Psoas muscle (tissue), 8 donors: Measurements from ENCODE around the gene SIGLEC1. TPM values are rescaled to one million over a fixed set of nuclear protein-coding genes. Genes with fewer than 3 reads are reported as not detected.

Source experiments
- ATAC-seq, 4 donors: fragments of 200-7000 bp; cut with Tn5 transposase; one replicate each; pipeline ENCODE4 v1.9.1; 2020; ENCODE audit warnings: moderate library complexity in 3 of 4, mild to moderate bottlenecking in 2 of 4
- DNase-seq, 2 donors: peaks; one replicate each; pipeline ENCODE4 v3.0.0-alpha.2; 2020
- H3K27ac ChIP-seq: fragments of 200-600 bp; one replicate; pipeline ENCODE4 v1.8.0; 2022
- H3K27me3 ChIP-seq, 3 donors: fragments of 200-600 bp in 1 of 3; one replicate each; pipeline versions ENCODE4 v1.6.1 to v1.8.0; 2013 to 2022; ENCODE audit warnings: low read length in 2 of 3, mild to moderate bottlenecking in 2 of 3, moderate library complexity in 1 of 3; ENCODE audit not compliant: insufficient read depth in 3 of 3
- H3K36me3 ChIP-seq, 2 donors: fragments of 200-600 bp in 1 of 2; one replicate each; pipeline versions ENCODE4 v1.6.1 to v1.8.0; 2013 to 2022; ENCODE audit warnings: low read depth in 1 of 2, mild to moderate bottlenecking in 1 of 2, moderate library complexity in 1 of 2; ENCODE audit not compliant: insufficient read depth in 1 of 2
- H3K4me1 ChIP-seq: fragments of 200-600 bp; one replicate; pipeline ENCODE4 v1.8.0; 2022
- H3K4me3 ChIP-seq: fragments of 200-600 bp; one replicate; pipeline ENCODE4 v1.8.0; 2022; ENCODE audit warnings: mild to moderate bottlenecking
- H3K9me3 ChIP-seq: fragments of 200-600 bp; one replicate; pipeline ENCODE4 v1.8.0; 2022
- WGBS, 3 donors: extraction: QIAGEN DNeasy Blood & Tissue Kit; methylation state at CpG; one replicate each; pipeline versions ENCODE4 v1.1.6 to v1.1.7; 2013; 5-methylcytosine and 5-hydroxymethylcytosine counted together
- intact Hi-C, 2 donors: fragments of 100-400 bp; cut with DNase I; formaldehyde crosslinking; loops; one replicate each; pipeline versions ENCODE4 v1.11.0 to v1.14.2; 2022
- polyA plus RNA-seq, 3 donors: library from polyadenylated mRNA; stranded (reverse); fragments of 200-250 nt; gene quantifications; one replicate each; pipeline ENCODE4 v1.2.3, GENCODE V29; 2013
- total RNA-seq, 4 donors: library from RNA; stranded (reverse); fragmentation: NEBNext Ultra II Directional in 2 of 4; extraction: Animal tissue kit (Norgen Biotek cat#: 25700) in 2 of 4; gene quantifications; one replicate each; pipeline versions ENCODE4 v1.2.1 to v1.2.4, GENCODE V29; 2021 to 2023
- TF ChIP-seq, protein P1 (sequence below): fragments of 200-600 bp; IDR thresholded peaks from one replicate; pipeline ENCODE4 v1.8.0; 2022; ENCODE audit warnings: antibody characterized with exemption
- donor health status: healthy with polysubstance abuse.
- donor health status: DM: no; HTN: no; CAD: no; lungs with moderate emphysema.
- donor health status: Bipolar disorder and iron deficiency.
- donor health status: healthy.
- donor health status: DM: yes; HTN: yes; CAD: no.
- donor health status: DM: no; HTN: no; CAD: no.
- donor health status: DM: no; HTN: no; CAD: no.
- donor health status: DM: yes; HTN: yes; CAD: no.

The SIGLEC1 gene
- total and polyA plus RNA-seq, 7 donors, result 0.98 to 6.2 (median 2.6) TPM

DNA sequence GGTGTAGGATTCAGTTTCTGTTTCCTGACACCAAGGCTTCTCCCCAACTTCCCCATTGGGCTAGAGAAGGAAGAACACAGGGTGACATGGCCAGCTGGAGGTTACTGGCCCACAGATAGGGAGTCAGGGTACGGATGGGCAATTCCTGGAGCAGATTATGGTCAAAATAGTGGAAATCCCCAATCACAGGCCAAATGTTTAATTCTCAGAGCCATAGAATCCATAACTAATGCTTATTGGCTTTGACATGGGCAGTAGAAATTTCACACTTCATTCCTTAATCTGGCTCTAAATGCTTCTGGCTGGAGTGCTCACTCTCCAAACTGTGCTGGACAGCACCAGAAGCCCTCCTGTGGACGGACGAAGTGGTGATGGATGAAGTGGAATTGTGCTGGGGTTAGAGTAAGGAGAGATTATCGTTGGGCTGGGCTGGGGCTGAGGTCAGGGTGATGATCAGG lies 887 bp downstream of the SIGLEC1 start:
- WGBS, 3 donors, result 55 to 77% (median 62%) methylated on average over 4 of the region's 4 CpGs
- ATAC-seq (no peak), DNase-seq (no peak)
- H3K4me3 ChIP-seq, result peak overlapping the region; percentile 19
- H3K27me3 ChIP-seq, result no peaks in the 10 kb centered on the region
- no peaks in the 10 kb centered on the region for H3K9me3 ChIP-seq
- no peak overlapping the region for H3K27ac ChIP-seq
- no peaks in the 10 kb centered on the region for H3K36me3 ChIP-seq
- TF ChIP-seq, protein P1, sequence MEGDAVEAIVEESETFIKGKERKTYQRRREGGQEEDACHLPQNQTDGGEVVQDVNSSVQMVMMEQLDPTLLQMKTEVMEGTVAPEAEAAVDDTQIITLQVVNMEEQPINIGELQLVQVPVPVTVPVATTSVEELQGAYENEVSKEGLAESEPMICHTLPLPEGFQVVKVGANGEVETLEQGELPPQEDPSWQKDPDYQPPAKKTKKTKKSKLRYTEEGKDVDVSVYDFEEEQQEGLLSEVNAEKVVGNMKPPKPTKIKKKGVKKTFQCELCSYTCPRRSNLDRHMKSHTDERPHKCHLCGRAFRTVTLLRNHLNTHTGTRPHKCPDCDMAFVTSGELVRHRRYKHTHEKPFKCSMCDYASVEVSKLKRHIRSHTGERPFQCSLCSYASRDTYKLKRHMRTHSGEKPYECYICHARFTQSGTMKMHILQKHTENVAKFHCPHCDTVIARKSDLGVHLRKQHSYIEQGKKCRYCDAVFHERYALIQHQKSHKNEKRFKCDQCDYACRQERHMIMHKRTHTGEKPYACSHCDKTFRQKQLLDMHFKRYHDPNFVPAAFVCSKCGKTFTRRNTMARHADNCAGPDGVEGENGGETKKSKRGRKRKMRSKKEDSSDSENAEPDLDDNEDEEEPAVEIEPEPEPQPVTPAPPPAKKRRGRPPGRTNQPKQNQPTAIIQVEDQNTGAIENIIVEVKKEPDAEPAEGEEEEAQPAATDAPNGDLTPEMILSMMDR, result no peak
- intact Hi-C loops, result loop anchor here (1.0 to 10.0 kb wide), 3 partner anchors 33 to 147 kb away; no protein-coding TSS in a partner anchor
- H3K4me1 ChIP-seq, result peaks cover 7% of the 10 kb centered on the region

DNA sequence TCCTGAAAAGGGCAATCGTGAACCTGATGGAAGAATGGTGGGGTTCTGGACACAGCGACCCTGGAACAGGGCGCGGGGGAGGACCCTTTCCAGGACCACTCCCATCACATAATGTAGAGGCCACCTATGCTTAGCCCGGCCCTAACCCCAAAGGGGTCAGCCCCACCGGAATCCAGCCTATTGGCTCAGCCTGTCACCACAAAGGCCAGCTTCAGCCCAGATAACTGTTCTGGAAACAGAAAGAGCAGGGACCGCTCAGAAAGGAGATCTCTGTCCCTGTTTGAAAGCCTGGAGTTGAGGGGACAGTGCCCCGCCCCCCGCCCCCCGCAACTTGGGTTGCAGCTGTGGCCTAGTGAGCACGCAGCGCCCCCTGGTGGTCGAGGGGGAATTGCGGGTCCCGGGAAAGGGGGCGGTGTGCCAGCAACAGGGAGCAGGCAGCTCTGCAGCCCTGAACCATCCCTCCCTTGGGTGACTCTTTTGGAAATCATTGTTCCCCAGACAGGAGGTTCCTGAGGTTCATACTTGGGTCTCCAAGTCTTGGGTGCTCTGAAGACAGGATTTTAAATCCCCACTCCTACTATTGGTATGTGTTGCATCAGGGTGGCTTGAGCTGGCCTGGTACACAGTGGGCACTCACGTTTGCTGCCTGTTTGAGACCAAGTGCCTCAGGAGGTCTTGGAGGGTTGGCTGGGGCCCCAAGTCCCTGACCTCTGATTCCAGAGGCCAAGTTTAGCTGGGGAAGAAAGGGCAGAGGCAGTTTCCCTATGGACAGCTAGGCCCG lies 1.5 kb downstream of the SIGLEC1 start:
- intact Hi-C loops, result loop anchor here (1.0 to 10.0 kb wide), 3 partner anchors 32 to 146 kb away; no protein-coding TSS in a partner anchor
- peak in 1 of 4 donors; percentile 59 for ATAC-seq
- H3K4me3 ChIP-seq, result peak overlapping the region; percentile 19
- no peaks in the 10 kb centered on the region for H3K27me3 ChIP-seq
- DNase-seq, result peak; percentile 79 to 86
- H3K4me1 ChIP-seq, result peaks cover 7% of the 10 kb centered on the region
- TF ChIP-seq, protein P1, result peak; percentile 94
- no peaks in the 10 kb centered on the region for H3K9me3 ChIP-seq
- 26 to 31% (median 27%) methylated on average over 18 of the region's 18 CpGs for WGBS, 3 donors
- H3K27ac ChIP-seq, result no peak overlapping the region
- H3K36me3 ChIP-seq, result no peaks in the 10 kb centered on the region

DNA sequence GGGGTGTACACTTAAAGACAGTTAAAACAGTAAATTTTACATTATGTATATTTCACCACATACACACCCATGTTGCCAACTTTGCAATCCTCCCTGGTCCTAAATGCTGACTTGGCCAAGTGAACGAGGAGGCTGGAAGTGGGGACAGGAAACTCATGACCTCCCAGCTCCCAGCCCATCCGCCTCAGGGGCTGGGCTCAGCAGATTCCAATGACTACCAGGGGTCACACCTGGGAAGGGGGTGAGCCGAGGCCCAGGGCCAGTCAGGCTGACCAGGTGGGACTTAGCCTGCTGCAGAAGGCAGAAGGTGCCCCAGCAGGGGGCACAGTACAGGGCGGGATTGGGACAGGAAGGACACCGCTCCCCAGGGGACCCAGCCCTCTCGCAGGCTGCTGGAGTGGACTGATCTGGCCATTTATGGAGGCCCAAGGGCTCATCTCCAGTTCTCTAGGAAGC lies 2.4 kb downstream of the SIGLEC1 start:
- Histone ChIP-seq H3K9me3 (no peaks in the 10 kb centered on the region), H3K36me3 (no peaks in the 10 kb centered on the region), H3K4me3 (no peak overlapping the region), H3K4me1 (peaks cover 7% of the 10 kb centered on the region), H3K27ac (no peak overlapping the region), H3K27me3 (no peaks in the 10 kb centered on the region)
- 54 to 71% (median 63%) methylated on average over 6 of the region's 6 CpGs for WGBS, 3 donors
- TF ChIP-seq, protein P1, result no peak
- ATAC-seq (no peak), DNase-seq (peak in 1 of 2 donors; percentile 56)
- intact Hi-C loops, result loop anchor here (2.0 to 10.0 kb wide), 2 partner anchors 31 to 145 kb away; no protein-coding TSS in a partner anchor

DNA sequence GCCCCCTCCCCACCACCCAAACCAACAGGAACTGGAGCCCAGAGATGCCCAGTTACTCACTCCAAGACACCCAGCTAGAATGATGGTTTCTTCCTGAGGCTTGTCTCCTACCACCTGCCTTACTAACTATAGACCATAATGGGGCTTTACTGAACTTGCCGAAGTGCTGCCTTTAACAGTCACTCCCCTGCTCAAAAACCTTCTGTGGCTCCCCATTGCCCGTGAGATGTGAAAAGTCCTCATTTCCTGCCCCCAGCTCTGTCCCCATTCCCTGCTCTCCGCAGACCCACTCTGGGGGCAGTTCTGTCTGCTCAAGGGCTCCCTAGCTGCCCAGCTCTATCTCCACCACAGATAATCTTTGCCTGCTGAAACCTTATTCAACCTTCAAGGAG lies 4.9 kb downstream of the SIGLEC1 start:
- peak in 1 of 2 donors; percentile 6 for DNase-seq
- Histone ChIP-seq H3K4me3 (no peak overlapping the region), H3K36me3 (no peaks in the 10 kb centered on the region), H3K4me1 (peaks cover 7% of the 10 kb centered on the region), H3K27ac (peak overlapping the region; percentile 68), H3K9me3 (no peaks in the 10 kb centered on the region), H3K27me3 (no peaks in the 10 kb centered on the region)
- peak in 2 of 4 donors; percentile 40 to 42 for ATAC-seq
- intact Hi-C loops, result no loop called here
- TF ChIP-seq, protein P1, result no peak
- WGBS, 3 donors, result 70 to 81% (median 75%) methylated on average over 3 of the region's 3 CpGs
